ENCODE results near the gene ARL13A. TPM values are rescaled to one million over a fixed set of nuclear protein-coding genes. Genes with fewer than 3 reads are reported as not detected.

ARL13A gene
- polyA plus RNA-seq, 2 of the 4 experiments (the other 2 are of a cell fraction): 0.10 to 0.12 TPM

DNA sequence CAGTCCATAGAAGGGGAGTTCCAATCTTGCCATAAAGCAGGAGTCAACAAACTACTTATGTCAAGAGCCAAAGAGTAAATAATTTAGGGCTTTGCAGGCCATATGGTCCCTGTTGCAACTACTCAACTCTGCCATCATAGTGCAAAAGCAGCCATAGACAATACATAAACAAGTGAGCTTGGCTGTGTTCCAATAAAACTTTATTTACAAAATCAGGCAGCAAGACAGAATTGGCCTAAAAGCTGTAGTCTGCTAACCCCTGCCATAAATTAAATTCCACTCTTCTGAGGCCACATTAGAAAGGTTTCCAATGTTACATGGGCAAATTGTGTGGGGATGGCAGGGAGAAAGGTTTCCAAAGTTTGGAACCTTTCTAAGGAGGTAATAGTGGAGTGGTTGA, 67.7 kb downstream of the ARL13A start:
- no peak overlapping the region for H3K27ac ChIP-seq
- ATAC-seq (no peak), DNase-seq (ENCODE audit: low read depth in 1 of 2, low spot score in 1 of 2) (no peak), FAIRE-seq (no peak)
- H3K4me1 ChIP-seq: no peaks in the 10 kb centered on the region
- TF ChIP-seq, protein P1, sequence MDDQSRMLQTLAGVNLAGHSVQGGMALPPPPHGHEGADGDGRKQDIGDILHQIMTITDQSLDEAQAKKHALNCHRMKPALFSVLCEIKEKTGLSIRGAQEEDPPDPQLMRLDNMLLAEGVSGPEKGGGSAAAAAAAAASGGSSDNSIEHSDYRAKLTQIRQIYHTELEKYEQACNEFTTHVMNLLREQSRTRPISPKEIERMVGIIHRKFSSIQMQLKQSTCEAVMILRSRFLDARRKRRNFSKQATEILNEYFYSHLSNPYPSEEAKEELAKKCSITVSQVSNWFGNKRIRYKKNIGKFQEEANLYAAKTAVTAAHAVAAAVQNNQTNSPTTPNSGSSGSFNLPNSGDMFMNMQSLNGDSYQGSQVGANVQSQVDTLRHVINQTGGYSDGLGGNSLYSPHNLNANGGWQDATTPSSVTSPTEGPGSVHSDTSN (IDR thresholded peaks at IDR 0.05): no peak
- no peak for TF ChIP-seq NFE2L2 (conservative IDR thresholded peaks at IDR 0.05; ENCODE audit: low read length)
- TF ChIP-seq ZSCAN20 (CRISPR knock-in tag; IDR thresholded peaks at IDR 0.05): no peak
- TF ChIP-seq RARB (CRISPR knock-in tag; IDR thresholded peaks at IDR 0.05): no peak
- TF ChIP-seq NPAS2 (CRISPR knock-in tag; IDR thresholded peaks at IDR 0.05; ENCODE audit: borderline replicate concordance): no peak
- TF ChIP-seq MAFK (IDR thresholded peaks at IDR 0.05; ENCODE audit: partially characterized antibody): no peak
- TF ChIP-seq JUNB (IDR thresholded peaks at IDR 0.05): no peak
- TF ChIP-seq RCOR1 (IDR thresholded peaks at IDR 0.05; ENCODE audit: low read depth, low read length): no peak
- no peak for TF ChIP-seq RAD21 (conservative IDR thresholded peaks at IDR 0.05 in 1 of 2, IDR thresholded peaks at IDR 0.05 in 1 of 2)
- TF ChIP-seq RNF2 (IDR thresholded peaks at IDR 0.05; ENCODE audit: borderline replicate concordance, low read depth): no peak
- no peak for TF ChIP-seq ESRRA (IDR thresholded peaks at IDR 0.05; ENCODE audit: borderline replicate concordance, low read length)
- TF ChIP-seq, protein P2, sequence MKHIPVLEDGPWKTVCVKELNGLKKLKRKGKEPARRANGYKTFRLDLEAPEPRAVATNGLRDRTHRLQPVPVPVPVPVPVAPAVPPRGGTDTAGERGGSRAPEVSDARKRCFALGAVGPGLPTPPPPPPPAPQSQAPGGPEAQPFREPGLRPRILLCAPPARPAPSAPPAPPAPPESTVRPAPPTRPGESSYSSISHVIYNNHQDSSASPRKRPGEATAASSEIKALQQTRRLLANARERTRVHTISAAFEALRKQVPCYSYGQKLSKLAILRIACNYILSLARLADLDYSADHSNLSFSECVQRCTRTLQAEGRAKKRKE (CRISPR knock-in tag; IDR thresholded peaks at IDR 0.05; ENCODE audit: low read depth): no peak
- no peak for TF ChIP-seq ZC3H11A (IDR thresholded peaks at IDR 0.05)
- no peak for TF ChIP-seq FOSB (CRISPR knock-in tag; IDR thresholded peaks at IDR 0.05)
- TF ChIP-seq, protein P3, sequence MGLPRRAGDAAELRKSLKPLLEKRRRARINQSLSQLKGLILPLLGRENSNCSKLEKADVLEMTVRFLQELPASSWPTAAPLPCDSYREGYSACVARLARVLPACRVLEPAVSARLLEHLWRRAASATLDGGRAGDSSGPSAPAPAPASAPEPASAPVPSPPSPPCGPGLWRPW (IDR thresholded peaks at IDR 0.05): no peak
- no peak for TF ChIP-seq MAZ (IDR thresholded peaks at IDR 0.05; ENCODE audit: borderline replicate concordance, low read depth, low read length)
- TF ChIP-seq, protein P4, sequence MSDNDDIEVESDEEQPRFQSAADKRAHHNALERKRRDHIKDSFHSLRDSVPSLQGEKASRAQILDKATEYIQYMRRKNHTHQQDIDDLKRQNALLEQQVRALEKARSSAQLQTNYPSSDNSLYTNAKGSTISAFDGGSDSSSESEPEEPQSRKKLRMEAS (IDR thresholded peaks at IDR 0.05): no peak
- no peak for TF ChIP-seq NR3C1 (IDR thresholded peaks at IDR 0.05)
- H3K4me2 ChIP-seq: no peak overlapping the region
- ChIA-PET CTCF (no interaction called here), POLR2A (no interaction called here)
- H3K9me3 ChIP-seq: no peaks in the 10 kb centered on the region
- no peak overlapping the region for H3K4me3 ChIP-seq

DNA sequence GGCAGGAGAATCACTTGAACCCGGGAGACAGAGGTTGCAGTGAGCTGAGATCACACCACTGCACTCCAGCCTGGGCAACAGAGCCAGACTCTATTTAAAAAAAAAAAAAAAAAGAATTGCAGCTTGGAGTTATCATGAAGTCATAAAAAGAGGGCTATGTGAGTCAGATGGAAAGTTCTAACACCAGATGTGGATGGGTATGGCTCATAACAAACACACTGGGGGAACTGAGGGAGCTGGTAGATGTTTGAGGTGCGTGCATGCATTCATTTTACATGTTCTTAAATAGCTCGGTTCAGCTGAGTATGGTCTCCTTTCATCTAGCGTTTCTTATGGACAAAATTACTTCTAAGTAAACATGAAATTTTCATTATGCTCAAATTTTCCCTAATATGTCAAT, 70.7 kb downstream of the ARL13A start:
- no peak for DNase-seq (ENCODE audit: low read depth in 1 of 2, low spot score in 1 of 2)
- H3K4me3 ChIP-seq: no peak overlapping the region
- POLR2A ChIA-PET: no interaction called here
- H3K27ac ChIP-seq: no peak overlapping the region
- H3K4me2 ChIP-seq: no peak overlapping the region
- no peak for TF ChIP-seq JUN (IDR thresholded peaks at IDR 0.05)
- TF ChIP-seq ESRRA (IDR thresholded peaks at IDR 0.05; ENCODE audit: borderline replicate concordance, low read length): no peak
- no peak for TF ChIP-seq BHLHE40 (IDR thresholded peaks at IDR 0.05; ENCODE audit: low read depth, low read length)
- no peak for TF ChIP-seq FOSB (CRISPR knock-in tag; IDR thresholded peaks at IDR 0.05)
- TF ChIP-seq FOSL2 (IDR thresholded peaks at IDR 0.05): no peak
- TF ChIP-seq FOSL2 (CRISPR knock-in tag; IDR thresholded peaks at IDR 0.05): no peak
- TF ChIP-seq ZFP36 (IDR thresholded peaks at IDR 0.05; ENCODE audit: borderline replicate concordance, partially characterized antibody): no peak
- TF ChIP-seq HEYL (CRISPR knock-in tag; IDR thresholded peaks at IDR 0.05): no peak
- TF ChIP-seq POLR2AphosphoS2 (conservative IDR thresholded peaks at IDR 0.05; ENCODE audit: low read length): no peak
- no peak for TF ChIP-seq MAFK (IDR thresholded peaks at IDR 0.05; ENCODE audit: partially characterized antibody)
- no peak for TF ChIP-seq RCOR1 (IDR thresholded peaks at IDR 0.05; ENCODE audit: low read depth, low read length)
- no peak for TF ChIP-seq JUNB (IDR thresholded peaks at IDR 0.05)
- TF ChIP-seq, protein P5, sequence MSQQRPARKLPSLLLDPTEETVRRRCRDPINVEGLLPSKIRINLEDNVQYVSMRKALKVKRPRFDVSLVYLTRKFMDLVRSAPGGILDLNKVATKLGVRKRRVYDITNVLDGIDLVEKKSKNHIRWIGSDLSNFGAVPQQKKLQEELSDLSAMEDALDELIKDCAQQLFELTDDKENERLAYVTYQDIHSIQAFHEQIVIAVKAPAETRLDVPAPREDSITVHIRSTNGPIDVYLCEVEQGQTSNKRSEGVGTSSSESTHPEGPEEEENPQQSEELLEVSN (IDR thresholded peaks at IDR 0.05; ENCODE audit: borderline replicate concordance, low read depth): no peak
- no peak for TF ChIP-seq KDM5A (IDR thresholded peaks at IDR 0.05)
- no peak for TF ChIP-seq NFE2L2 (conservative IDR thresholded peaks at IDR 0.05; ENCODE audit: low read length)
- no peak for TF ChIP-seq CEBPB (IDR thresholded peaks at IDR 0.05)
- TF ChIP-seq MAZ (IDR thresholded peaks at IDR 0.05; ENCODE audit: borderline replicate concordance, low read depth, low read length): no peak
- TF ChIP-seq ZSCAN20 (CRISPR knock-in tag; IDR thresholded peaks at IDR 0.05): no peak
- CTCF ChIA-PET: interaction anchor here (0.7 kb wide), 1 partner anchor 146 kb away, joined by 5 read pairs; no protein-coding TSS in a partner anchor
- ATAC-seq: no peak
- no peaks in the 10 kb centered on the region for H3K9me3 ChIP-seq
- FAIRE-seq: peak; percentile 72
- no peaks in the 10 kb centered on the region for H3K4me1 ChIP-seq
- WGBS (ENCODE audit: missing lambda C conversion rate): 88% methylated on average over 4 of the region's 4 CpGs

Measured in A549 (cell line).